Endothelial cell of umbilical vein (primary cell): ENCODE results near the gene PALMD. TPM values are rescaled to one million over a fixed set of nuclear protein-coding genes. Genes with fewer than 3 reads are reported as not detected.

ENCODE experiments used
- BruUV-seq: library from RNA; stranded (reverse); fragments of 400-500 nt; replicated peaks from 2 replicates; lab custom pipeline; 2021; lab: Mats Ljungman, UMichigan
- CTCF ChIA-PET: fragments of 300-600, 350-600 bp; sonication (Branson Sonifier 250); formaldehyde crosslinking; loops from one replicate; lab custom pipeline; 2021; ENCODE audit warnings: antibody characterized with exemption, inconsistent platforms; lab: Charles Lee
- POLR2A ChIA-PET: fragments of 300-600, 350-600 bp; sonication (Branson Sonifier 250); formaldehyde crosslinking; loops from one replicate; lab custom pipeline; 2021; ENCODE audit warnings: antibody characterized with exemption, inconsistent platforms; lab: Charles Lee
- DNase-seq: peaks from one replicate; pipeline ENCODE4 v3.0.0-alpha.2; 2011; ENCODE audit warnings: low read depth, low spot score
- FAIRE-seq: peaks from 2 replicates; lab custom pipeline; 2011; peaks lifted over from hg19 to GRCh38; lab: Jason Lieb, UNC
- H2AFZ ChIP-seq: 2 replicates; pipeline ENCODE4 v1.6.0; 2012; ENCODE audit warnings: low read depth, low read length, control low read depth, inconsistent platforms
- H3K27ac ChIP-seq: 2 replicates; pipeline ENCODE4 v1.5.1; 2011; ENCODE audit warnings: low read depth, mild to moderate bottlenecking, control low read depth, low read length, moderate library complexity; ENCODE audit not compliant: insufficient read depth
- H3K27me3 ChIP-seq, 2 experiments: 2 replicates each; pipeline versions ENCODE4 v1.6.0 to v1.6.1; 2011; ENCODE audit warnings: low read length in 2 of 2, mixed read lengths in 1 of 2; ENCODE audit not compliant: control insufficient read depth in 2 of 2, insufficient read depth in 2 of 2
- H3K36me3 ChIP-seq, 2 experiments: 2 replicates in 1 of 2; 3 replicates in 1 of 2; pipeline ENCODE4 v1.5.1; 2011; ENCODE audit warnings: low read length in 2 of 2, mild to moderate bottlenecking in 1 of 2, moderate library complexity in 1 of 2; ENCODE audit not compliant: control insufficient read depth in 2 of 2, insufficient read depth in 2 of 2; ENCODE audit errors: extremely low read depth in 1 of 2
- H3K4me1 ChIP-seq: 3 replicates; pipeline ENCODE4 v1.5.1; 2011; ENCODE audit warnings: mild to moderate bottlenecking, low read length; ENCODE audit not compliant: control insufficient read depth, insufficient read depth; ENCODE audit errors: extremely low read depth
- H3K4me2 ChIP-seq: 2 replicates; pipeline ENCODE4 v1.6.1; 2011; ENCODE audit warnings: low read length, control low read depth, mixed read lengths; ENCODE audit not compliant: insufficient read depth
- H3K4me3 ChIP-seq, 3 experiments: fragments of 200-600 bp in 1 of 3; sonication (generic), shearing (Covaris generic) in 1 of 3; replicated peaks in 1 of 3; 2 replicates each; pipeline ENCODE4 v1.5.1; 2011 to 2016; ENCODE audit warnings: control low read depth in 3 of 3, low read length in 3 of 3, mild to moderate bottlenecking in 2 of 3, inconsistent platforms in 1 of 3, low read depth in 1 of 3, moderate library complexity in 1 of 3; ENCODE audit not compliant: insufficient read depth in 1 of 3
- H3K79me2 ChIP-seq: 2 replicates; pipeline ENCODE4 v1.6.0; 2012; ENCODE audit warnings: low read length, inconsistent platforms; ENCODE audit not compliant: control insufficient read depth, insufficient read depth
- H3K9ac ChIP-seq: replicated peaks from 2 replicates; pipeline ENCODE3; 2011; ENCODE audit warnings: low read length, control low read depth; ENCODE audit not compliant: insufficient read depth; ENCODE audit errors: extremely low read depth
- H3K9me1 ChIP-seq: replicated peaks from 3 replicates; pipeline ENCODE4 v1.6.0; 2011; ENCODE audit warnings: mild to moderate bottlenecking, low read length; ENCODE audit not compliant: control insufficient read depth, insufficient read depth; ENCODE audit errors: extremely low read depth
- H3K9me3 ChIP-seq: replicated peaks from 2 replicates; pipeline ENCODE4 v1.5.1; 2012; ENCODE audit warnings: low read length, inconsistent platforms; ENCODE audit not compliant: control insufficient read depth, insufficient read depth
- H4K20me1 ChIP-seq: replicated peaks from 2 replicates; pipeline ENCODE3; 2011; ENCODE audit warnings: mild to moderate bottlenecking, low read length; ENCODE audit not compliant: control insufficient read depth, insufficient read depth; ENCODE audit errors: extremely low read depth
- CTCF ChIP-seq, 2 donors: IDR thresholded peaks; 1 replicate in 1 of 2; 2 replicates in 1 of 2; pipeline ENCODE4 v1.5.1; 2011; ENCODE audit warnings: low read length in 2 of 2, mild to moderate bottlenecking in 2 of 2, moderate library complexity in 2 of 2, control low read depth in 1 of 2, inconsistent platforms in 1 of 2, low read depth in 1 of 2; ENCODE audit not compliant: insufficient read depth in 1 of 2; ENCODE audit errors: extremely low read depth in 1 of 2
- EZH2 ChIP-seq: IDR thresholded peaks from 2 replicates; pipeline ENCODE4 v1.6.1; 2012; ENCODE audit warnings: borderline replicate concordance, low read depth, mild to moderate bottlenecking, moderate library complexity, low read length, inconsistent platforms; ENCODE audit not compliant: severe bottlenecking
- FOS ChIP-seq: IDR thresholded peaks from 2 replicates; pipeline ENCODE4 v1.6.1; 2011; ENCODE audit warnings: mild to moderate bottlenecking, low read length, moderate library complexity, borderline replicate concordance; ENCODE audit not compliant: insufficient read depth
- GATA2 ChIP-seq: IDR thresholded peaks from 2 replicates; pipeline ENCODE4 v1.7.0; 2011; ENCODE audit warnings: low read depth, mild to moderate bottlenecking, moderate library complexity, mixed read lengths, low read length; ENCODE audit not compliant: insufficient read length, insufficient read depth
- JUN ChIP-seq: IDR thresholded peaks from 2 replicates; pipeline ENCODE4 v1.6.1; 2011; ENCODE audit warnings: borderline replicate concordance, low read depth; ENCODE audit not compliant: insufficient read length, insufficient read depth
- MAX ChIP-seq: IDR thresholded peaks from 2 replicates; pipeline ENCODE4 v1.6.1; 2011; ENCODE audit not compliant: insufficient read depth, insufficient read length
- MYC ChIP-seq: IDR thresholded peaks from one replicate; pipeline ENCODE4 v1.6.1; 2011; ENCODE audit warnings: mild to moderate bottlenecking, low read depth, low read length
- POLR2A ChIP-seq: IDR thresholded peaks from 2 replicates; pipeline ENCODE4 v1.6.1; 2012; ENCODE audit warnings: low read depth, mild to moderate bottlenecking, control low read depth, low read length
- POLR2AphosphoS5 ChIP-seq: IDR thresholded peaks from 2 replicates; pipeline ENCODE4 v1.6.1; 2012; ENCODE audit warnings: low read depth, mild to moderate bottlenecking, control low read depth, low read length, moderate library complexity; ENCODE audit not compliant: insufficient read depth
- dilution Hi-C: fragments of 300-500 bp; cut with MboI; formaldehyde crosslinking; loops from one replicate; pipeline ENCODE4 v1.15.0; 2019; ENCODE audit warnings: low sequenced_read_pairs; ENCODE audit not compliant: extremely low pct_ligation_motif_present
- intact Hi-C: fragments of 100-400 bp; cut with micrococcal nuclease; formaldehyde crosslinking; loops from one replicate; pipeline ENCODE4 v1.10.0; 2022
- polyA plus RNA-seq, 4 experiments: library from polyadenylated mRNA; depleted of rRNA in 3 of 4; stranded (reverse) in 3 of 4; unstranded in 1 of 4; fragments of >200 nt; gene quantifications; 2 replicates each; pipeline versions ENCODE4 v1.2.1 to v1.2.3, GENCODE V29; 2011 to 2012; ENCODE audit warnings: missing spikeins in 1 of 4
- total RNA-seq: library from RNA; stranded (reverse); gene quantifications from 2 replicates; pipeline ENCODE4 v1.2.3, GENCODE V29; 2021

Gene PALMD
- total and polyA plus RNA-seq, 2 donors (not counting 3 experiments of a cell fraction or from before 2014, with no cell fraction given) = 52.6 to 137 TPM

- FAIRE-seq = no peak
- Histone ChIP-seq H3K79me2 (no peaks in the 10 kb centered on the region), H3K36me3 (no peaks in the 10 kb centered on the region), H3K9me3 (no peaks in the 10 kb centered on the region), H3K27me3 (no peaks in the 10 kb centered on the region), H3K4me1 (peaks cover 19% of the 10 kb centered on the region), H3K4me3 (no peak overlapping the region), H4K20me1 (no peaks in the 10 kb centered on the region), H3K27ac (no peak overlapping the region), H3K4me2 (no peak overlapping the region), H3K9ac (no peak overlapping the region), H3K9me1 (no peaks in the 10 kb centered on the region), H2AFZ (no peak overlapping the region)
- intact Hi-C loops (loop anchor here (10.0 kb wide), 1 partner anchor 822 kb away; no protein-coding TSS in a partner anchor), dilution Hi-C loops (no loop called here)
- no peak for DNase-seq
- BruUV-seq = no TSS peak
- no peak for TF ChIP-seq POLR2AphosphoS5
- TF ChIP-seq JUN = no peak
- no peak for TF ChIP-seq GATA2
- no peak for TF ChIP-seq EZH2
- no peak for TF ChIP-seq FOS
- TF ChIP-seq CTCF (IDR thresholded peaks at IDR 0.05; ENCODE audit: extremely low read depth in 1 of 2, insufficient read depth in 1 of 2, low read depth in 1 of 2, low read length in 2 of 2) = no peak
- TF ChIP-seq POLR2A = no peak
- no peak for TF ChIP-seq MYC
- no peak for TF ChIP-seq MAX
- ChIA-PET CTCF (interaction anchor here (3.4 kb wide), 1 partner anchor 12 kb away, joined by 9 read pairs; no protein-coding TSS in a partner anchor), POLR2A (no interaction called here)
These were observed 80.5 kb downstream of the PALMD start for GRCh38 chr1:99726407-99726806.
